Measurements from ENCODE around the gene HEXD. TPM values are rescaled to one million over a fixed set of nuclear protein-coding genes. Genes with fewer than 3 reads are reported as not detected.
"Not testable (repeated sequence)": the region's sequence is repeated elsewhere in the genome, so short reads cannot be mapped to it uniquely, and the experiment has no call there.

HEXD gene
- polyA plus RNA-seq, 1 experiment: 8.9 TPM

GRCh38 chr17:82372249-82373071 lies 45.7 kb upstream of the HEXD start:
- Histone ChIP-seq H3K4me3 (ENCODE audit: low read depth, low read length) (no peak overlapping the region), H3K36me3 (ENCODE audit: control insufficient read depth, insufficient read depth, low read length) (no peaks in the 10 kb centered on the region), H3K27me3 (ENCODE audit: control insufficient read depth, insufficient read depth, low read length) (peaks cover 28% of the 10 kb centered on the region)
- no peak for DNase-seq (ENCODE audit: low read depth)
- POLR2A ChIA-PET: interaction anchor here (0.7 kb wide), 1 partner anchor 167 kb away, joined by 6 read pairs; no protein-coding TSS in a partner anchor
- no peak for TF ChIP-seq CTCF (IDR thresholded peaks at IDR 0.05; ENCODE audit: insufficient read depth, low read depth, low read length)
- CTCF ChIA-PET: no interaction called here

- H3K36me3 ChIP-seq (ENCODE audit: control insufficient read depth, insufficient read depth, low read length); H3K4me3 ChIP-seq (ENCODE audit: low read depth, low read length); CTCF ChIA-PET; DNase-seq (ENCODE audit: low read depth): not testable (repeated sequence)
- peaks cover 28% of the 10 kb centered on the region for H3K27me3 ChIP-seq (ENCODE audit: control insufficient read depth, insufficient read depth, low read length)
- POLR2A ChIA-PET: interaction anchor here (0.7 kb wide), 1 partner anchor 168 kb away, joined by 6 read pairs; no protein-coding TSS in a partner anchor
Observed at GRCh38 chr17:82373072-82373452, 45.1 kb upstream of the HEXD start.

GRCh38 chr17:82373731-82374625 lies 44.2 kb upstream of the HEXD start:
- H3K27me3 ChIP-seq (ENCODE audit: control insufficient read depth, insufficient read depth, low read length): peaks cover 30% of the 10 kb centered on the region
- ChIA-PET POLR2A (no interaction called here), CTCF (no interaction called here)
- no peak for TF ChIP-seq CTCF (IDR thresholded peaks at IDR 0.05; ENCODE audit: insufficient read depth, low read depth, low read length)
- no peak overlapping the region for H3K4me3 ChIP-seq (ENCODE audit: low read depth, low read length)
- no peak for DNase-seq (ENCODE audit: low read depth)
- no peaks in the 10 kb centered on the region for H3K36me3 ChIP-seq (ENCODE audit: control insufficient read depth, insufficient read depth, low read length)

GRCh38 chr17:82374626-82375331 lies 43.4 kb upstream of the HEXD start:
- TF ChIP-seq CTCF (IDR thresholded peaks at IDR 0.05; ENCODE audit: insufficient read depth, low read depth, low read length): no peak
- ChIA-PET POLR2A (no interaction called here), CTCF (no interaction called here)
- peaks cover 29% of the 10 kb centered on the region for H3K27me3 ChIP-seq (ENCODE audit: control insufficient read depth, insufficient read depth, low read length)
- DNase-seq (ENCODE audit: low read depth): no peak
- H3K36me3 ChIP-seq (ENCODE audit: control insufficient read depth, insufficient read depth, low read length): no peaks in the 10 kb centered on the region
- no peak overlapping the region for H3K4me3 ChIP-seq (ENCODE audit: low read depth, low read length)

GRCh38 chr17:82375359-82376041 lies 42.6 kb upstream of the HEXD start:
- Histone ChIP-seq H3K4me3 (ENCODE audit: low read depth, low read length) (no peak overlapping the region), H3K36me3 (ENCODE audit: control insufficient read depth, insufficient read depth, low read length) (no peaks in the 10 kb centered on the region), H3K27me3 (ENCODE audit: control insufficient read depth, insufficient read depth, low read length) (peaks cover 24% of the 10 kb centered on the region)
- DNase-seq (ENCODE audit: low read depth): no peak
- ChIA-PET POLR2A (no interaction called here), CTCF (interaction anchor here (1.0 kb wide), 1 partner anchor 11 kb away, joined by 3 read pairs; no protein-coding TSS in a partner anchor)
- TF ChIP-seq CTCF (IDR thresholded peaks at IDR 0.05; ENCODE audit: insufficient read depth, low read depth, low read length): no peak
